AG09309 (cell line): Measurements from ENCODE around the gene ZNF771.
"Not testable (repeated sequence)": the region's sequence is repeated elsewhere in the genome, so short reads cannot be mapped to it uniquely, and the experiment has no call there.

Source experiments
- DNase-seq: peaks from one replicate; pipeline ENCODE4 v3.0.0-alpha.2; 2010; ENCODE audit warnings: low read depth
- H3K4me3 ChIP-seq: 2 replicates; pipeline ENCODE4 v1.5.1; 2011; ENCODE audit warnings: mild to moderate bottlenecking, low read depth, low read length, moderate library complexity; ENCODE audit not compliant: control insufficient read depth
- TF ChIP-seq, protein P1 (sequence below): IDR thresholded peaks from 2 replicates; pipeline ENCODE4 v1.5.1; 2011; ENCODE audit warnings: mild to moderate bottlenecking, low read depth, low read length, inconsistent platforms; ENCODE audit not compliant: insufficient read depth, control insufficient read depth; ENCODE audit errors: missing control alignments

The ZNF771 gene

DNA sequence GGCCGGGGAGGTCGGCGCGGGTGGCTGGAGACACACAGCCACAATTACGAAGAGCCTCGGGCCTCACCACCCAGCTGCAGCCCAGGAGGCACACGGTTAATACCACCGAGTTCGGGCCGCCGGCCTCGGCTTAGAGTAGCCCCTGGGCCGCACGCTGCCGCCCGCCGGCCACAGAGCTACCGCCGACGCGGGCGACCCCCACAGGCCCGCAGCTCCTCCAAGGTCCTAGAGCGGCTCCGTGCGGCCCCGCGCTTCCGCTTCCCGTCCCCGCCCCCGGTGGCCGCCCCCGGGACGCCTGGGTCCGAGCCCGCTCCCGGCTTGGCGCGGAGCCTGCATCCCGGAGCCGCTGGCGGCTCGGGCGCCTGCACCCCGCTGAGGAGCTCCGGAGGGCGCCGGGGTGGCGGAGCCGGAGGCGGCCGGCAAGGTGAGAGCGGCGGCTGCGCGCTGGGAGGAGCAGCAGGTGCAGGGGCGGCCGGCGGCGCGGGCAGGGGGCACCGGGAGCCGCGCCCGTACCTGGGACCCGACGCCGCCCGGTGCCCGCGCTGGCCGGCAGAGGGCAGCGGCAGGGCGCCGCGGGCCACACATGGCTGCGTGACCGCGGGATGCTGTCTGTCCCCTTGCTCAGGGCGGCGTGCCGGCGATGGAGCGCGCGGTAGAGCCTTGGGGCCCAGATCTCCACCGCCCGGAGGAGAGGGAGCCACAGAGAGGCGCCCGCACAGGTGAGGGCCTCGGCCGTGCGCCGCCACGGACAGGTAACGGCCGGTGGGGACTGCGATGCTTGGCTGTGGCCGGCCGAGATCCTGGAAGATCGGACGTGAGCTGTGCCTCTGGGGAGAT, 12.0 kb upstream of the ZNF771 start, which contains the start of gene ZNF48:
TSS of gene ZNF48 (plus strand) at position 266 of the 837 bp plus-strand sequence. CDS start at position 641, 375 bp downstream.
- H3K4me3 ChIP-seq = peak within 1 kb of the TSS; percentile 64
- DNase-seq = no peak
- TF ChIP-seq, protein P1, sequence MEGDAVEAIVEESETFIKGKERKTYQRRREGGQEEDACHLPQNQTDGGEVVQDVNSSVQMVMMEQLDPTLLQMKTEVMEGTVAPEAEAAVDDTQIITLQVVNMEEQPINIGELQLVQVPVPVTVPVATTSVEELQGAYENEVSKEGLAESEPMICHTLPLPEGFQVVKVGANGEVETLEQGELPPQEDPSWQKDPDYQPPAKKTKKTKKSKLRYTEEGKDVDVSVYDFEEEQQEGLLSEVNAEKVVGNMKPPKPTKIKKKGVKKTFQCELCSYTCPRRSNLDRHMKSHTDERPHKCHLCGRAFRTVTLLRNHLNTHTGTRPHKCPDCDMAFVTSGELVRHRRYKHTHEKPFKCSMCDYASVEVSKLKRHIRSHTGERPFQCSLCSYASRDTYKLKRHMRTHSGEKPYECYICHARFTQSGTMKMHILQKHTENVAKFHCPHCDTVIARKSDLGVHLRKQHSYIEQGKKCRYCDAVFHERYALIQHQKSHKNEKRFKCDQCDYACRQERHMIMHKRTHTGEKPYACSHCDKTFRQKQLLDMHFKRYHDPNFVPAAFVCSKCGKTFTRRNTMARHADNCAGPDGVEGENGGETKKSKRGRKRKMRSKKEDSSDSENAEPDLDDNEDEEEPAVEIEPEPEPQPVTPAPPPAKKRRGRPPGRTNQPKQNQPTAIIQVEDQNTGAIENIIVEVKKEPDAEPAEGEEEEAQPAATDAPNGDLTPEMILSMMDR = peak; percentile 10

DNA sequence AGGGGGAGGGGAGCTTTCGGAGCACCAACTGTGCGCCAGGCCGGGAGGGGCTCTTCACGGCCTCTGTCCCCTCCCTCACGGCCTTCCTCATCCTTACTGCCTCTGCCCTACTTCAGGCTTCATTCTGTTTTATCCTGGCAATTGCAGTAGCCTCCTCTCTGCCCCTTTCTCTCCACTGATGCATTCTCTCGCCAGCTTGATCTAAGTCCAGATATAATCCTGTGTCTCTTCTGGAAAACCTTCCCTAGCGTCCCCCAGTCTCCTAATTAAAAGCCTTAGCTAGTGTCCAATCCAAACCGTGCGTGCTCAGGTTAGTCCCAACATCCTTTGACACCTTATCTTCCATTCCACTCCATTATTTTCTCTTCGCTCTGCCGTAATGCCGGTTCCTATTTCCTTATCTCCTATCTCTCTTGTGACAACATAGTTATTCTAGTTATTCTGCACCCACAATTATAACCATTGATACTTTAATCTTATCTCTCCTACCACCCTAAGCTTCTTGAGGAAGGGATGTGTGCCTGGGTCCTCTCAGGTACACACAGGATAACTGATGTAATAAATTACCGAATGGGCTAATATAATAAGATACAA, 11.3 kb upstream of the ZNF771 start:
- DNase-seq = no peak

DNA sequence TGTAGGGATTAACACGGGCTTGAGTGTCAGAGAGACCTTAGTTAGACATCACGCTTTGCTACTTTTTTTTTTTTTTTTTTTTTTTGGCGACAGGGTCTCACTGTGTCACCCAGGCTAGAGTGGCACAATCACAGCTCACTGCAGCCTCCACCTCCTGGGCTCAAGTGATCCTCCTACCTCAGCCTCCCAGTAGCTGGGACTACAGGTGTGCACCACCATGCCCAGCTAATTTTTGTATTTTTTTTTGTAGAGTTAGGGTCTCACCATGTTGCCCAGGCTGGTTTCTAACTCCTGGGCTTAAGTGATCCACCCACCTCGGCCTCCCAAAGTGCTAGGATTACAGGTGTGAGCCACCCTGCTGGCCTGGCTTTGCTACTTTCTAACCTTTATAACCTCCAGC, 10.8 kb upstream of the ZNF771 start:
- DNase-seq, H3K4me3 ChIP-seq: not testable (repeated sequence)

More for the DNA sequence above, 11.3 kb upstream of the ZNF771 start:
- H3K4me3 ChIP-seq = peak overlapping the region; percentile 64
- TF ChIP-seq, protein P1 = no peak

DNA sequence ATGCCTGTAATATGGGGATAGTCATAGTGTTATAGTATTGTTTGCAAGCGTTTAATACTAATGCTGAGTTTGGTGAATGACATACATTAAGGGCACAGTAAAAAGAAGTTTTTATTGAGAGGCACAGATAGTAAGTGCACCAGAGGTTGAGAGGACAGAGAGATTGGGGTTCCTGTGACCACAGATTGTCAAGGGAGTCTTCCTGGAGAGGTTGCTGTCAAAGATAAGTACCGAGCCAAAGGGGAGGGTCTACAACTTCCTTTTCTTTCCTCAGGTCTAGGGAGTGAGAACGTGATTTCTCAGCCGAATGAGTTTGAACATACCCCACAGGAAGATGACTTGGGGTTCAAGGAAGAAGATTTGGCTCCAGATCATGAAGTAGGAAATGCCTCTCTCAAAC, 10.3 kb upstream of the ZNF771 start:
- DNase-seq = no peak
- no peak overlapping the region for H3K4me3 ChIP-seq
- TF ChIP-seq, protein P1 = no peak

DNA sequence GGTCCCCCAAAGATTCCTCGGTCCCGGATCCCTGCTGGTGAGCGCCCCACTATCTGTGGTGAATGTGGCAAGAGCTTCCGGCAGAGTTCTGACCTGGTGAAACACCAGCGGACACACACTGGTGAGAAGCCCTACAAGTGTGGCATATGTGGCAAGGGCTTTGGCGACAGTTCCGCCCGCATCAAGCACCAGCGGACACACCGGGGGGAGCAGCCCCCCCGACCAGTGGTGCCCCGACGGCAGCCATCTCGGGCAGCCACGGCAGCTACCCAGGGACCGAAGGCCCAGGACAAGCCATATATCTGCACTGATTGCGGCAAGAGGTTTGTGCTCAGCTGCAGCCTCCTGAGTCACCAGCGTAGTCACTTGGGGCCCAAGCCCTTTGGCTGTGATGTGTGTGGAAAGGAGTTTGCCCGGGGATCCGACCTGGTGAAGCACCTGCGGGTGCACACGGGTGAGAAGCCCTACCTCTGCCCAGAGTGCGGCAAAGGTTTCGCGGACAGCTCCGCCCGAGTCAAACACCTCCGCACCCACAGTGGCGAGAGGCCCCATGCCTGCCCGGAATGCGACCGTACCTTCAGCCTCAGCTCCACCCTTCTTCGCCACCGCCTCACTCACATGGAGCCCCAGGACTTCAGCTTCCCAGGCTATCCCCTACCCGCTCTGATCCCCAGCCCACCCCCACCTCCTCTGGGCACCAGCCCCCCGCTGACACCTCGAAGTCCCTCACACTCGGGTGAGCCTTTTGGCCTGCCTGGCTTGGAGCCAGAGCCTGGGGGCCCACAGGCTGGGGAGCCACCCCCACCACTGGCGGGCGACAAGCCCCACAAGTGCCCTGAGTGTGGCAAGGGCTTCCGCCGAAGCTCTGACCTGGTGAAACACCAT, 9.4 kb upstream of the ZNF771 start:
- DNase-seq = no peak
- H3K4me3 ChIP-seq = no peak overlapping the region
- TF ChIP-seq, protein P1 = no peak

DNA sequence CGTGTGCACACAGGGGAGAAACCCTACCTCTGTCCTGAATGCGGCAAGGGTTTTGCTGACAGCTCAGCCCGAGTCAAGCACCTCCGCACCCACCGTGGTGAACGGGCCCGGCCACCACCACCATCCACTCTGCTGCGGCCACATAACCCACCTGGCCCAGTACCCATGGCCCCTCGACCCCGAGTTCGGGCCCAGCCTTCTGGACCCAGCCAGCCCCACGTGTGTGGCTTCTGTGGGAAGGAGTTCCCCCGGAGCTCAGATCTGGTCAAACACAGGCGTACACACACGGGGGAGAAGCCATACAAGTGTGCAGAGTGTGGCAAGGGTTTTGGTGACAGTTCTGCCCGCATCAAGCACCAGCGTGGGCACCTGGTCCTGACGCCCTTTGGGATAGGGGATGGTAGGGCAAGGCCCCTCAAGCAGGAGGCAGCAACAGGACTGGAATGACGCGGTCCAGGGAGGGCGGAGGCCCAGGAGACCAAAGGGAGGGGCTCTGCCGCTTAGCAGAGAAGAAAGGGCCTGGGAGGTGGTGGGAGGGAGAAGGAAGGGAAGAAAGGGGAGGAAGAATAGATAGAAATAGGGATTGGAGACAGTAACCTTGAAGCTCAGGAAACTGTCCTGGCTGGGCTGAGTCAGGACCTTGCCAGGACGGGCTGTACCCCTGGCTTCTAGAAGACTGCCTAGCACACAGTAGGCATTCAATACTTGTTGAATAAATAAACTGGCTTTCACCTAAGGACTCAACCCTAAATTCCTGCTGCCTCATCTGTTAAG, 8.6 kb upstream of the ZNF771 start:
- H3K4me3 ChIP-seq = no peak overlapping the region
- DNase-seq = no peak
- TF ChIP-seq, protein P1 = no peak
